HEK293 (cell line): ENCODE data around the gene TRPV6.

Experiments
- KLF7 ChIP-seq: fragments of 450-650 bp; formaldehyde crosslinking; IDR thresholded peaks from 2 replicates; pipeline ENCODE4 v1.5.1; 2016; ENCODE audit warnings: missing biosample characterization, missing genetic modification characterization, borderline replicate concordance
- OVOL3 ChIP-seq: fragments of 450-650 bp; formaldehyde crosslinking; IDR thresholded peaks from 2 replicates; pipeline ENCODE4 v1.5.1; 2016; ENCODE audit warnings: missing biosample characterization, missing genetic modification characterization
- RBAK ChIP-seq: fragments of 450-650 bp; formaldehyde crosslinking; IDR thresholded peaks from 2 replicates; pipeline ENCODE4 v1.5.1; 2016; ENCODE audit warnings: missing biosample characterization, missing genetic modification characterization
- TCF7L2 ChIP-seq: IDR thresholded peaks from 2 replicates; pipeline ENCODE4 v1.6.1; 2011; ENCODE audit warnings: low read depth, mild to moderate bottlenecking, inconsistent platforms, low read length, moderate library complexity, borderline replicate concordance
- ZNF184 ChIP-seq: fragments of 450-650 bp; IDR thresholded peaks from 2 replicates; pipeline ENCODE4 v1.5.1; 2018; ENCODE audit warnings: missing biosample characterization, mild to moderate bottlenecking, missing genetic modification characterization
- ZNF26 ChIP-seq: fragments of 450-650 bp; formaldehyde crosslinking; IDR thresholded peaks from 2 replicates; pipeline ENCODE4 v1.5.1; 2016; ENCODE audit warnings: missing biosample characterization, missing genetic modification characterization
- ZNF341 ChIP-seq: fragments of 450-650 bp; formaldehyde crosslinking; IDR thresholded peaks from 2 replicates; pipeline ENCODE4; 2016; ENCODE audit warnings: low read depth, missing biosample characterization, missing genetic modification characterization
- ZNF350 ChIP-seq: fragments of 450-650 bp; formaldehyde crosslinking; IDR thresholded peaks from 2 replicates; pipeline ENCODE4 v1.5.0; 2017; ENCODE audit warnings: missing biosample characterization, mild to moderate bottlenecking, missing genetic modification characterization
- ZNF626 ChIP-seq: fragments of 450-650 bp; sonication (Bioruptor Pico); formaldehyde crosslinking; IDR thresholded peaks from 2 replicates; pipeline ENCODE4 v1.5.1; 2018; ENCODE audit warnings: missing biosample characterization, missing genetic modification characterization, inconsistent platforms
- TF ChIP-seq, protein P1 (sequence below): fragments of 450-650 bp; formaldehyde crosslinking; IDR thresholded peaks from 2 replicates; pipeline ENCODE4 v1.5.1; 2016; ENCODE audit warnings: missing biosample characterization, missing genetic modification characterization
- TF ChIP-seq, protein P2 (sequence below): fragments of 450-650 bp; formaldehyde crosslinking; IDR thresholded peaks from 2 replicates; pipeline ENCODE4 v1.5.1; 2016; ENCODE audit warnings: missing biosample characterization, missing genetic modification characterization
- TF ChIP-seq, protein P3 (sequence below): fragments of 450-650 bp; formaldehyde crosslinking; IDR thresholded peaks from 2 replicates; pipeline ENCODE4 v1.5.1; 2016; ENCODE audit warnings: missing biosample characterization, missing genetic modification characterization
- TF ChIP-seq, protein P4 (sequence below): fragments of 450-650 bp; formaldehyde crosslinking; IDR thresholded peaks from 2 replicates; pipeline ENCODE4 v1.5.1; 2016; ENCODE audit warnings: missing biosample characterization, missing genetic modification characterization
- TF ChIP-seq, protein P5 (sequence below): fragments of 450-650 bp; formaldehyde crosslinking; IDR thresholded peaks from 2 replicates; pipeline ENCODE4 v1.5.1; 2016; ENCODE audit warnings: missing biosample characterization, missing genetic modification characterization

DNA sequence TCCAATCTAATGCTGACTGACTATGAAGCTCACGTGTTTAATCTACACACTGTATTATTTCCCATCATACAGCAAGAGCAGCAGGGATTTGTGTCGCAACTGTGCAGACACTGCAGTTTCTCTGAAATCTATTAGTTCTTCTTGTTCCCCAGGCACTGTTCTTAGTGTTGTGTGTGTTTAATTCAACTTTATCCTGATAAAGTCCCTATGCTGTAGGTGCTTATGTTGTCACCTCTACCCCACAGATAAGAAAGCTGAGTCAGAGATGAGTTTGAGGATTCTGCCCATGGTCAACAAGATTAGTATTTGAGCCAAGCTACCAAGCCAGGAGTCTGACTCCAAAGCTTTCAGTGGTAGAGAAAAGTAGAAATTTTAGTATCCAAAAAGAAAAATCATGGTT is 53.1 kb downstream of the TRPV6 start:
- TF ChIP-seq, protein P1, sequence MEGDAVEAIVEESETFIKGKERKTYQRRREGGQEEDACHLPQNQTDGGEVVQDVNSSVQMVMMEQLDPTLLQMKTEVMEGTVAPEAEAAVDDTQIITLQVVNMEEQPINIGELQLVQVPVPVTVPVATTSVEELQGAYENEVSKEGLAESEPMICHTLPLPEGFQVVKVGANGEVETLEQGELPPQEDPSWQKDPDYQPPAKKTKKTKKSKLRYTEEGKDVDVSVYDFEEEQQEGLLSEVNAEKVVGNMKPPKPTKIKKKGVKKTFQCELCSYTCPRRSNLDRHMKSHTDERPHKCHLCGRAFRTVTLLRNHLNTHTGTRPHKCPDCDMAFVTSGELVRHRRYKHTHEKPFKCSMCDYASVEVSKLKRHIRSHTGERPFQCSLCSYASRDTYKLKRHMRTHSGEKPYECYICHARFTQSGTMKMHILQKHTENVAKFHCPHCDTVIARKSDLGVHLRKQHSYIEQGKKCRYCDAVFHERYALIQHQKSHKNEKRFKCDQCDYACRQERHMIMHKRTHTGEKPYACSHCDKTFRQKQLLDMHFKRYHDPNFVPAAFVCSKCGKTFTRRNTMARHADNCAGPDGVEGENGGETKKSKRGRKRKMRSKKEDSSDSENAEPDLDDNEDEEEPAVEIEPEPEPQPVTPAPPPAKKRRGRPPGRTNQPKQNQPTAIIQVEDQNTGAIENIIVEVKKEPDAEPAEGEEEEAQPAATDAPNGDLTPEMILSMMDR, result no peak
- no peak for TF ChIP-seq OVOL3
- no peak for TF ChIP-seq TCF7L2
- TF ChIP-seq, protein P2, sequence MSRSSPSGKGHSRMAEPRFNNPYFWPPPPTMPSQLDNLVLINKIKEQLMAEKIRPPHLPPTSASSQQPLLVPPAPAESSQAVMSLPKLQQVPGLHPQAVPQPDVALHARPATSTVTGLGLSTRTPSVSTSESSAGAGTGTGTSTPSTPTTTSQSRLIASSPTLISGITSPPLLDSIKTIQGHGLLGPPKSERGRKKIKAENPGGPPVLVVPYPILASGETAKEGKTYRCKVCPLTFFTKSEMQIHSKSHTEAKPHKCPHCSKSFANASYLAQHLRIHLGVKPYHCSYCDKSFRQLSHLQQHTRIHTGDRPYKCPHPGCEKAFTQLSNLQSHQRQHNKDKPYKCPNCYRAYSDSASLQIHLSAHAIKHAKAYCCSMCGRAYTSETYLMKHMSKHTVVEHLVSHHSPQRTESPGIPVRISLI (tag by site-specific recombination), result no peak
- TF ChIP-seq, protein P3, sequence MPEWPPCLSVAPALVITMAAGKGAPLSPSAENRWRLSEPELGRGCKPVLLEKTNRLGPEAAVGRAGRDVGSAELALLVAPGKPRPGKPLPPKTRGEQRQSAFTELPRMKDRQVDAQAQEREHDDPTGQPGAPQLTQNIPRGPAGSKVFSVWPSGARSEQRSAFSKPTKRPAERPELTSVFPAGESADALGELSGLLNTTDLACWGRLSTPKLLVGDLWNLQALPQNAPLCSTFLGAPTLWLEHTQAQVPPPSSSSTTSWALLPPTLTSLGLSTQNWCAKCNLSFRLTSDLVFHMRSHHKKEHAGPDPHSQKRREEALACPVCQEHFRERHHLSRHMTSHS (tag by site-specific recombination), result no peak
- no peak for TF ChIP-seq ZNF341 (tag by site-specific recombination)
- TF ChIP-seq RBAK (tag by site-specific recombination), result no peak
- no peak for TF ChIP-seq KLF7 (tag by site-specific recombination)
- TF ChIP-seq, protein P4, sequence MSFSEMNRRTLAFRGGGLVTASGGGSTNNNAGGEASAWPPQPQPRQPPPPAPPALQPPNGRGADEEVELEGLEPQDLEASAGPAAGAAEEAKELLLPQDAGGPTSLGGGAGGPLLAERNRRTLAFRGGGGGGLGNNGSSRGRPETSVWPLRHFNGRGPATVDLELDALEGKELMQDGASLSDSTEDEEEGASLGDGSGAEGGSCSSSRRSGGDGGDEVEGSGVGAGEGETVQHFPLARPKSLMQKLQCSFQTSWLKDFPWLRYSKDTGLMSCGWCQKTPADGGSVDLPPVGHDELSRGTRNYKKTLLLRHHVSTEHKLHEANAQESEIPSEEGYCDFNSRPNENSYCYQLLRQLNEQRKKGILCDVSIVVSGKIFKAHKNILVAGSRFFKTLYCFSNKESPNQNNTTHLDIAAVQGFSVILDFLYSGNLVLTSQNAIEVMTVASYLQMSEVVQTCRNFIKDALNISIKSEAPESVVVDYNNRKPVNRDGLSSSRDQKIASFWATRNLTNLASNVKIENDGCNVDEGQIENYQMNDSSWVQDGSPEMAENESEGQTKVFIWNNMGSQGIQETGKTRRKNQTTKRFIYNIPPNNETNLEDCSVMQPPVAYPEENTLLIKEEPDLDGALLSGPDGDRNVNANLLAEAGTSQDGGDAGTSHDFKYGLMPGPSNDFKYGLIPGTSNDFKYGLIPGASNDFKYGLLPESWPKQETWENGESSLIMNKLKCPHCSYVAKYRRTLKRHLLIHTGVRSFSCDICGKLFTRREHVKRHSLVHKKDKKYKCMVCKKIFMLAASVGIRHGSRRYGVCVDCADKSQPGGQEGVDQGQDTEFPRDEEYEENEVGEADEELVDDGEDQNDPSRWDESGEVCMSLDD, result no peak
- TF ChIP-seq, protein P5, sequence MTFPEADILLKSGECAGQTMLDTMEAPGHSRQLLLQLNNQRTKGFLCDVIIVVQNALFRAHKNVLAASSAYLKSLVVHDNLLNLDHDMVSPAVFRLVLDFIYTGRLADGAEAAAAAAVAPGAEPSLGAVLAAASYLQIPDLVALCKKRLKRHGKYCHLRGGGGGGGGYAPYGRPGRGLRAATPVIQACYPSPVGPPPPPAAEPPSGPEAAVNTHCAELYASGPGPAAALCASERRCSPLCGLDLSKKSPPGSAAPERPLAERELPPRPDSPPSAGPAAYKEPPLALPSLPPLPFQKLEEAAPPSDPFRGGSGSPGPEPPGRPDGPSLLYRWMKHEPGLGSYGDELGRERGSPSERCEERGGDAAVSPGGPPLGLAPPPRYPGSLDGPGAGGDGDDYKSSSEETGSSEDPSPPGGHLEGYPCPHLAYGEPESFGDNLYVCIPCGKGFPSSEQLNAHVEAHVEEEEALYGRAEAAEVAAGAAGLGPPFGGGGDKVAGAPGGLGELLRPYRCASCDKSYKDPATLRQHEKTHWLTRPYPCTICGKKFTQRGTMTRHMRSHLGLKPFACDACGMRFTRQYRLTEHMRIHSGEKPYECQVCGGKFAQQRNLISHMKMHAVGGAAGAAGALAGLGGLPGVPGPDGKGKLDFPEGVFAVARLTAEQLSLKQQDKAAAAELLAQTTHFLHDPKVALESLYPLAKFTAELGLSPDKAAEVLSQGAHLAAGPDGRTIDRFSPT (tag by site-specific recombination), result no peak
- TF ChIP-seq ZNF350, result no peak
- no peak for TF ChIP-seq ZNF26 (tag by site-specific recombination)
- no peak for TF ChIP-seq ZNF184 (tag by site-specific recombination)
- TF ChIP-seq ZNF626 (tag by site-specific recombination), result no peak
